ENCODE results near the gene PGP.

PGP gene

GRCh38 chr16:2167068-2167638 is 47.5 kb downstream of the PGP start:
- in situ Hi-C loops (cut with HindIII; ENCODE audit: low sequenced_read_pairs) = no loop called here

- in situ Hi-C loops (cut with HindIII; ENCODE audit: low sequenced_read_pairs) = no loop called here
Observed at GRCh38 chr16:2166263-2167067, 48.2 kb downstream of the PGP start.

- in situ Hi-C loops (cut with HindIII; ENCODE audit: low sequenced_read_pairs) = no loop called here
Observed at GRCh38 chr16:2165861-2166260, 48.8 kb downstream of the PGP start.

- in situ Hi-C loops (cut with HindIII; ENCODE audit: low sequenced_read_pairs) = no loop called here
Observed at GRCh38 chr16:2163211-2163881, 51.3 kb downstream of the PGP start.

GRCh38 chr16:2162676-2163118 is 51.9 kb downstream of the PGP start:
- in situ Hi-C loops (cut with HindIII; ENCODE audit: low sequenced_read_pairs) = no loop called here

- in situ Hi-C loops (cut with HindIII; ENCODE audit: low sequenced_read_pairs) = no loop called here
Observed at GRCh38 chr16:2161911-2162310, 52.7 kb downstream of the PGP start.
